Activated CD4-positive, alpha-beta memory T cell treated with anti-CD3 and anti-CD28 coated beads, Interleukin-2, amount 10 ng/mL, durations not matched to agents 7 days and 5 days (primary cell): Measurements from ENCODE around the gene RNASE4. TPM values are rescaled to one million over a fixed set of nuclear protein-coding genes. Genes with fewer than 3 reads are reported as not detected.
"Not testable (repeated sequence)": the region's sequence is repeated elsewhere in the genome, so short reads cannot be mapped to it uniquely, and the experiment has no call there.

Source experiments
- CTCF ChIA-PET: fragments of 350-600 bp; sonication (Branson Sonifier 250); formaldehyde crosslinking; loops from one replicate; lab custom pipeline; 2021; ENCODE audit warnings: antibody characterized with exemption, inconsistent platforms; lab: Charles Lee
- POLR2A ChIA-PET: fragments of 350-600 bp; sonication (Branson Sonifier 250); formaldehyde crosslinking; loops from one replicate; lab custom pipeline; 2021; ENCODE audit warnings: antibody characterized with exemption; lab: Charles Lee
- DNase-seq: peaks from one replicate; pipeline ENCODE4 v3.0.0-alpha.2; 2020
- H3K27ac Mint-ChIP-seq: one replicate; pipeline ENCODE4 v1.8.0; 2021; ENCODE audit warnings: mild to moderate bottlenecking, mixed read lengths
- H3K27me3 Mint-ChIP-seq: one replicate; pipeline ENCODE4 v1.8.0; 2021; ENCODE audit warnings: mixed read lengths
- H3K36me3 Mint-ChIP-seq: one replicate; pipeline ENCODE4 v1.8.0; 2021; ENCODE audit warnings: low read depth, mixed read lengths
- H3K4me1 Mint-ChIP-seq: one replicate; pipeline ENCODE4 v1.8.0; 2021; ENCODE audit warnings: mixed read lengths
- H3K4me3 Mint-ChIP-seq: one replicate; pipeline ENCODE4 v1.8.0; 2021; ENCODE audit warnings: mild to moderate bottlenecking, mixed read lengths
- H3K9me3 Mint-ChIP-seq: one replicate; pipeline ENCODE4 v1.8.0; 2021; ENCODE audit warnings: mixed read lengths
- total RNA-seq, 2 experiments: library from RNA; stranded (reverse); gene quantifications; one replicate each; pipeline ENCODE4 v1.2.3, GENCODE V29; 2021

RNASE4 gene
- total RNA-seq, 2 experiments from 2014 or later = 2.7 to 4.7 TPM

DNA sequence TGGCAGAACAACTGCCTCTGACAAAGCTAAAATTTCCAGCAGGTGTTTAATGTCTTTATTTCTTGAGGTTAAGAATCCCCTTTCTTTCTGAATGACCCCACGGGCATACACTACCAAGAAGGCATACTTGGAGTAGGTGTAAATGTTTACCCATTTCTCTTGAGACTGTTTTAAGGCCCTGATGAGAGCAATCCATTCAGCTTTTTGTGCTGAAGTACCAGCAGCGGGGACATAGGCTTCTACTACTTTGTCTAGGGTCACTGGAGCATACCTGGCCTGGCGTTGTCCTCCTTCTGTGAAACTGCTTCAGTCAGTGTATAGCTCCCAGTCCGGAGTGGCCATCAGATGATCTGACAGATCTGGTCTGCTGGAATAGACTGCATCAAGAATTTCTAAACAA lies 26.9 kb downstream of the RNASE4 start:
- Mint-ChIP-seq H3K27me3 (peaks cover 5% of the 10 kb centered on the region), H3K36me3 (no peaks in the 10 kb centered on the region), H3K27ac (no peak overlapping the region), H3K4me1 (no peaks in the 10 kb centered on the region), H3K9me3 (no peaks in the 10 kb centered on the region), H3K4me3 (no peak overlapping the region)
- no peak for DNase-seq
- POLR2A ChIA-PET = no interaction called here
- CTCF ChIA-PET = no interaction called here

DNA sequence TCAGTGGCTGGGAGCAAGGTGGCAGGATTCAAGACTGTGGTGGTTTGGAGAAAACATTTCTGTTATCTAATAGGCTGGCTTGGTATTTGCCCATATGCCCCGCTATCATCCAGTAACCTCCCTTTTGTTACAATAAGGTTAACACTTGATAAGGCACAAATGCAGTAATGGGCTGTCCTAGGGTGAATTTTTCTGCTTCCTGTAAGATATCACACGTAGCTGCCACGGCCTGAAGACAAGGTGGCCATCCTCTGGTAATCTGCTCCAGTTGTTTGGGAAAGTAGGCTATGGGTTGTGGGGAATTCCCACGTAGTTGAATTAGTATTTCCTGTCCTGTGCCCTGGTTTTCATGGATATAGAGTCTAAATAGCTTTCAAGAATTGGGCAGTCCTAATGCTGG lies 27.3 kb downstream of the RNASE4 start:
- ChIA-PET POLR2A (no interaction called here), CTCF (no interaction called here)
- no peak overlapping the region for H3K4me3 Mint-ChIP-seq

GRCh38 chr14:20712904-20713303 lies 28.5 kb downstream of the RNASE4 start:
- H3K27ac Mint-ChIP-seq = no peak overlapping the region
- H3K4me1 Mint-ChIP-seq = no peaks in the 10 kb centered on the region
- no peaks in the 10 kb centered on the region for H3K9me3 Mint-ChIP-seq
- no peaks in the 10 kb centered on the region for H3K36me3 Mint-ChIP-seq
- POLR2A ChIA-PET = no interaction called here
- CTCF ChIA-PET = interaction anchor here (1.2 kb wide), 1 partner anchor 13 kb away, joined by 3 read pairs; no protein-coding TSS in a partner anchor
- no peak for DNase-seq
- H3K27me3 Mint-ChIP-seq = peaks cover 7% of the 10 kb centered on the region
- no peak overlapping the region for H3K4me3 Mint-ChIP-seq

More for the DNA sequence above, 27.3 kb downstream of the RNASE4 start:
- no peaks in the 10 kb centered on the region for H3K4me1 Mint-ChIP-seq
- no peak for DNase-seq
- H3K36me3 Mint-ChIP-seq = no peaks in the 10 kb centered on the region
- H3K27me3 Mint-ChIP-seq = peaks cover 5% of the 10 kb centered on the region
- no peaks in the 10 kb centered on the region for H3K9me3 Mint-ChIP-seq
- H3K27ac Mint-ChIP-seq = no peak overlapping the region

DNA sequence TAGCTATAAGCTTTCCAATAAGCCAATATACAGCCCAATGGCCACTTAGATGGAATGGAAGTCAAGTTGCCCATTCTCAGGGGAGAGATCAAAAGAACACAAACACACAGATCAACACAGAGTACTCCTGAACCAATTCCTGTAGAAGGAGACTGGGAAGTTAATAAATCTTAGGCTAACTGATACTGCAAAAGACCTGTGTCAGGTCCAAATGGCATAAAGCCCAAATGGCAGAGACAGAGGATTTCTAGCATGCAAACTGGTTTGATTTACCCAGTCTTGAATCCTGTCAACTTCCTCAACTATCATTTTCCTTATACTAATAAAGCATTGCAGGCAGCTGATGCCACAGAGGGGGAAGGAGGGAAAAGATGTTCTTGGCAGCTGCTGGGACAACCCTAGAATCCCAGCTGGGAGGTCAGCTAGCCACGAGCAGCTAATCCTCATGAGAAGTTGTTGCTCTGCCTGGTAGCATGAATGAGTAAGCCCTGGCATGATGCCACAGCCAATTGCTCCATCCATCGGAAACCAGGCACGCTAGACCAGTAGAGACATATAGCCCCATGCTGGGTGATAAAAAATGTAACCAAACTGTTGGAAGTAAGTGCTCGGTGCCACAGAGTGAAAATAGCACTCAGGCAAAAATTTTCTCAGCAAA lies 30.4 kb downstream of the RNASE4 start:
- Mint-ChIP-seq H3K4me1 (no peaks in the 10 kb centered on the region), H3K27me3 (peaks cover 7% of the 10 kb centered on the region), H3K9me3 (no peaks in the 10 kb centered on the region), H3K27ac (no peak overlapping the region), H3K36me3 (no peaks in the 10 kb centered on the region), H3K4me3 (no peak overlapping the region)
- DNase-seq = no peak
- CTCF ChIA-PET = no interaction called here
- POLR2A ChIA-PET = no interaction called here

- Mint-ChIP-seq H3K27ac (no peak overlapping the region), H3K4me3 (no peak overlapping the region), H3K9me3 (no peaks in the 10 kb centered on the region), H3K27me3 (peaks cover 39% of the 10 kb centered on the region), H3K36me3 (no peaks in the 10 kb centered on the region), H3K4me1 (no peaks in the 10 kb centered on the region)
- ChIA-PET CTCF (no interaction called here), POLR2A (no interaction called here)
- DNase-seq = no peak
Measured at GRCh38 chr14:20719777-20720176, 35.4 kb downstream of the RNASE4 start.

GRCh38 chr14:20720741-20721140 lies 36.4 kb downstream of the RNASE4 start:
- no peak for DNase-seq
- ChIA-PET POLR2A (no interaction called here), CTCF (interaction anchor here (1.1 kb wide), 1 partner anchor 9 kb away, joined by 3 read pairs; no protein-coding TSS in a partner anchor)
- H3K4me3 Mint-ChIP-seq = no peak overlapping the region
- no peaks in the 10 kb centered on the region for H3K9me3 Mint-ChIP-seq
- H3K27me3 Mint-ChIP-seq = peaks cover 41% of the 10 kb centered on the region
- no peak overlapping the region for H3K27ac Mint-ChIP-seq
- no peaks in the 10 kb centered on the region for H3K4me1 Mint-ChIP-seq
- no peaks in the 10 kb centered on the region for H3K36me3 Mint-ChIP-seq

DNA sequence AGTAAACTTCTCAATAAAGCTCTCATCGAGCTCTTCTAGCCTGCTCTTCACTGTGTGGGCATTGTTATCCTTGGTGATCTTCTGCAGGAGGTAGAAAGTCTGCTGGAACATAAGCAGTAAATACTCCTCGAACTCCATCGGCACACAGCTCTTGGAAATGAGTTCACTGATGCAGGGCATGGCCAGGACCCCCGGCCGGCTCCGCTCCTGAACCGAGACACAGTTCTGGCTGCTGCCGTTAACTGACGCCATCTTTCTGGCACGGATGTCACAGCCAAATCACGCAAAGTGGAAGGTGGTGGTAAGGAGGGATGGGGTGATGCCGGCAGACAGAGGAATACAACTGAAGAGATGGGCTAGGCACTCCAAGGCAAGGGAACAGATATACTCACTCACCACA lies 37.7 kb downstream of the RNASE4 start:
- ChIA-PET CTCF (interaction anchor here (1.1 kb wide), 1 partner anchor 8 kb away, joined by 3 read pairs; no protein-coding TSS in a partner anchor), POLR2A (no interaction called here)
- no peak for DNase-seq
- Mint-ChIP-seq H3K36me3 (no peaks in the 10 kb centered on the region), H3K4me3 (no peak overlapping the region), H3K4me1 (no peaks in the 10 kb centered on the region), H3K27me3 (peaks cover 49% of the 10 kb centered on the region), H3K9me3 (no peaks in the 10 kb centered on the region), H3K27ac (no peak overlapping the region)

GRCh38 chr14:20723488-20723887 lies 39.1 kb downstream of the RNASE4 start:
- H3K27me3 Mint-ChIP-seq = peaks cover 57% of the 10 kb centered on the region
- ChIA-PET CTCF (no interaction called here), POLR2A (no interaction called here)
- H3K9me3 Mint-ChIP-seq = no peaks in the 10 kb centered on the region
- H3K4me1 Mint-ChIP-seq = no peaks in the 10 kb centered on the region
- no peak for DNase-seq
- no peak overlapping the region for H3K27ac Mint-ChIP-seq
- H3K4me3 Mint-ChIP-seq = no peak overlapping the region
- H3K36me3 Mint-ChIP-seq = no peaks in the 10 kb centered on the region

DNA sequence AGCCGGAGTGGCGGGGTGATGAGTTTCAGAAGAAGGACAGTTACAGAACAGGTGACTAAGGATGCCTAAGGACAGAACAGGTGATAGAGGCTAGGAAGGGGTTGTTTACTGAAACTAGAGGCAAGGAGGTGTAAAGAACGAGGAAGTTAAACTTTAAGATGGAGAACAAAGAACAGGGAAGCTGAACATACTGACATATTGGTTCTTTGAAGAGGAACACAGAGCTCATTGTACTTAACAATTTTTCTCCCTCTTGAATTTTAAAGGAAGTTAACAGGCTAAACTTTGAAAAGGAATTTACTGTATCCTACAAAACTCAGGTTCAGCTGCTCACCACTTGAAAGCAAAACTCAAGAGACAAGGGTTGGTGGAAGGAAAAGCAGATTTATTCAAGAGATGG lies 41.8 kb downstream of the RNASE4 start:
- H3K27ac Mint-ChIP-seq, H3K36me3 Mint-ChIP-seq, H3K4me1 Mint-ChIP-seq, H3K4me3 Mint-ChIP-seq, POLR2A ChIA-PET, H3K9me3 Mint-ChIP-seq, CTCF ChIA-PET, DNase-seq: not testable (repeated sequence)
- H3K27me3 Mint-ChIP-seq = peaks cover 53% of the 10 kb centered on the region

DNA sequence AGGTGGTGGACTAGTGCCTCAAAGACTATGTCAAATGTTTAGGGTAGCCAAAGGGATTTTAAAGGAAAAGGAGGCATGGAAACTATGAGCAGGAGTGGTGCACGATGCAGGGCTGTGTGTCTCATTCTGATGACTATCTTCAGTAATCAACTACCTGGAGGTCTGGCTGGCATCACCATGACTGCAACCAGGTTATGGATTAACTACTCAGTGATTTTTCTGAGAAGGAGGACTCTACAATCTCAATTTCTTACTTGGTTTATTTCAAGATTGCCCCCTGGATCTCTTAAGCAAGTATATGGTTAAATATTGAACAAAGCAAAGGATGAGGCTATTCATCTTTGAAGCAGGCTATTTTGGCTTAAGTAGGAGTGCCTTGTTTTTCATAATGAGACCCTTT lies 42.2 kb downstream of the RNASE4 start:
- H3K36me3 Mint-ChIP-seq = no peaks in the 10 kb centered on the region
- CTCF ChIA-PET = no interaction called here

GRCh38 chr14:20730891-20731290 lies 46.5 kb downstream of the RNASE4 start:
- no peaks in the 10 kb centered on the region for H3K9me3 Mint-ChIP-seq
- ChIA-PET POLR2A (no interaction called here), CTCF (interaction anchor here (1.1 kb wide), 1 partner anchor 16 kb away, joined by 7 read pairs; no protein-coding TSS in a partner anchor)
- H3K4me1 Mint-ChIP-seq = no peaks in the 10 kb centered on the region
- no peak overlapping the region for H3K4me3 Mint-ChIP-seq
- H3K36me3 Mint-ChIP-seq = no peaks in the 10 kb centered on the region
- H3K27ac Mint-ChIP-seq = no peak overlapping the region
- DNase-seq = no peak
- H3K27me3 Mint-ChIP-seq = peaks cover 18% of the 10 kb centered on the region

More for the DNA sequence above, 42.2 kb downstream of the RNASE4 start:
- H3K27me3 Mint-ChIP-seq = peaks cover 51% of the 10 kb centered on the region
- H3K9me3 Mint-ChIP-seq = no peaks in the 10 kb centered on the region
- H3K27ac Mint-ChIP-seq = no peak overlapping the region
- H3K4me1 Mint-ChIP-seq = no peaks in the 10 kb centered on the region
- DNase-seq = no peak
- POLR2A ChIA-PET = no interaction called here
- H3K4me3 Mint-ChIP-seq = no peak overlapping the region

DNA sequence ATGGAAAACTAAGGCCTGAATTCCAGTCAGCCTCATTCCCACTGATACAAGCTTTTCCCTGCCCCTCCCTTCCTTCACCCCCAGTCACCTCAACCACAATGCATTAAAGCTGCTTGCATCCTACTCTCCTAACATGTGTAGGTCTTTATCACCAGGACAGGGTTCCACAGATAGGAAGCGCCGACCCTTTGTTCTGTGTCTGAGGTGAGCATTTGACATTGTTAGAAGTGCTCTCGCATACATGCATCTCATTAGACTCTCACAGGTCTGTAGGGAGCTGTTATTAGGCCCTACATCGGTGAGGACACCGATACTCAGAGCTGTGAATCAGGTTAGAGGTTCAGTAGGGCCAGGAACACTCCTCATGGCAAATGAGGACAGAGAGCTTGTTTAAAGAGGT lies 48.1 kb downstream of the RNASE4 start:
- no peaks in the 10 kb centered on the region for H3K9me3 Mint-ChIP-seq
- ChIA-PET CTCF (no interaction called here), POLR2A (no interaction called here)
- H3K4me1 Mint-ChIP-seq = no peaks in the 10 kb centered on the region
- no peaks in the 10 kb centered on the region for H3K36me3 Mint-ChIP-seq
- H3K4me3 Mint-ChIP-seq = no peak overlapping the region
- H3K27ac Mint-ChIP-seq = no peak overlapping the region
- H3K27me3 Mint-ChIP-seq = peaks cover 6% of the 10 kb centered on the region
- DNase-seq = no peak

DNA sequence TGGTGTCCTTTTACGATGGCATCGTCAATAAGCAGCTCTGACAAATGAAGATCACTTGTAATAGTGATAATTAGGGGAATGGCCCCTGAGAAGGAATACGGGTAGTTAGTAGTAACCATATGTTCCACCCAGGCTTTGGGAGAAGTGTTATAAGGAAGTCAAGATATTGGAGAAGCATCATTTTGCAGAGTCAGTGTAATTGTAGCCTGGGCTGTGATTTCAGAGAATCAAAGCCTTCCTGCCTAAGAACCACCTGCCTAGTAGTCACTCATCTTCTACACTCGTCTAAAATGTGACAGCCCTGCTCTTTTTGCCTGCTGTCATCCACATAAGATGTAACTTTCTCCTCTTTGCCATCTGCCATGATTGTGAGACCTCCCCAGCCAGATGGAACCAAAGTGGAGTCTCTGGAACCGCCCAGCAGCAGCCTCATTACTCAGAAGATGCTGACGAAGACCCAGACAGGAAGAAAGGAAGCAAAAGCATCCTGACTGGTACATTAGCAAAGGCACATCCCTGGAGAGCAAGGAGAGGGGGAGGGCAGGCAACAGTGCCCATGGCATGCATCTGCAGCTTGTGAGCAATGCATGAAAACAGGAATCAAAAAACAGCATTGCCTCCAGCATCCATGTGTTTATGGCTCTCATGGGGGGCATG lies 48.7 kb downstream of the RNASE4 start:
- Mint-ChIP-seq H3K9me3 (no peaks in the 10 kb centered on the region), H3K4me1 (no peaks in the 10 kb centered on the region), H3K36me3 (no peaks in the 10 kb centered on the region), H3K4me3 (no peak overlapping the region), H3K27me3 (peaks cover 4% of the 10 kb centered on the region), H3K27ac (no peak overlapping the region)
- CTCF ChIA-PET = no interaction called here
- no peak for DNase-seq
- POLR2A ChIA-PET = no interaction called here
